ENCODE measurements around the gene PRCC. TPM values are rescaled to one million over a fixed set of nuclear protein-coding genes. Genes with fewer than 3 reads are reported as not detected.

PRCC gene
- total and polyA plus RNA-seq, 5 donors from 2014 or later = 35.5 to 67.8 (median 36.8) TPM

- H3K27me3 Mint-ChIP-seq = no peaks in the 10 kb centered on the region
- peak within 1 kb of the TSS; percentile 96 for H3K4me3 ChIP-seq (ENCODE audit: low read depth, low read length)
- H3K4me3 Mint-ChIP-seq = peak within 1 kb of the TSS in 1 of 4 donors; percentile 66
- no peaks in the 10 kb centered on the region for H3K9me3 Mint-ChIP-seq
- peak within 1 kb of the TSS; percentile 99 for H3K27ac ChIP-seq (ENCODE audit: insufficient read depth, low read length, poor library complexity, severe bottlenecking)
- peak; percentile 94 for ATAC-seq (ENCODE audit: low read depth in 2 of 2)
- peaks cover 12% of the 10 kb centered on the region for H3K36me3 Mint-ChIP-seq
- no peaks in the 10 kb centered on the region for H3K9me3 ChIP-seq (ENCODE audit: control insufficient read depth in 2 of 2, low read length in 2 of 2)
- H3K27me3 ChIP-seq (ENCODE audit: control insufficient read depth, insufficient read depth, low read length) = no peaks in the 10 kb centered on the region
- H3K4me1 Mint-ChIP-seq = peaks cover under 1 to 25% (median 17%) of the 10 kb centered on the region in 4 donors
- peak; percentile 95 to 99 (median 96) for DNase-seq
- peaks cover 15% of the 10 kb centered on the region for H3K36me3 ChIP-seq (ENCODE audit: control insufficient read depth, insufficient read depth, low read length)
- peaks cover 48% of the 10 kb centered on the region for H3K4me1 ChIP-seq (ENCODE audit: control insufficient read depth, insufficient read depth, low read length, poor library complexity, severe bottlenecking)
- peak within 1 kb of the TSS in 2 of 3 donors; percentile 86 to 96 for H3K27ac Mint-ChIP-seq
Measured at GRCh38 chr1:156728599-156729462, 38.5 kb upstream of the PRCC start, which contains the start of gene ISG20L2. TSS of gene ISG20L2 (minus strand) at chr1:156728766. CDS start at chr1:156727652, 1,114 bp downstream.

- Mint-ChIP-seq H3K27ac (no peak overlapping the region), H3K9me3 (no peaks in the 10 kb centered on the region), H3K4me3 (no peak overlapping the region), H3K36me3 (peaks cover 16% of the 10 kb centered on the region), H3K4me1 (peaks cover 0 to 21% (median 11%) of the 10 kb centered on the region in 4 donors), H3K27me3 (no peaks in the 10 kb centered on the region)
- DNase-seq = no peak
- Histone ChIP-seq H3K36me3 (ENCODE audit: control insufficient read depth, insufficient read depth, low read length) (peaks cover 4% of the 10 kb centered on the region), H3K4me1 (ENCODE audit: control insufficient read depth, insufficient read depth, low read length, poor library complexity, severe bottlenecking) (peaks cover 1% of the 10 kb centered on the region), H3K4me3 (ENCODE audit: low read depth, low read length) (no peak overlapping the region), H3K27ac (ENCODE audit: insufficient read depth, low read length, poor library complexity, severe bottlenecking) (no peak overlapping the region), H3K9me3 (ENCODE audit: control insufficient read depth in 2 of 2, low read length in 2 of 2) (no peaks in the 10 kb centered on the region), H3K27me3 (ENCODE audit: control insufficient read depth, insufficient read depth, low read length) (no peaks in the 10 kb centered on the region)
- no peak for ATAC-seq (ENCODE audit: low read depth in 2 of 2)
Measured at GRCh38 chr1:156733989-156734584, 33.2 kb upstream of the PRCC start.

DNA sequence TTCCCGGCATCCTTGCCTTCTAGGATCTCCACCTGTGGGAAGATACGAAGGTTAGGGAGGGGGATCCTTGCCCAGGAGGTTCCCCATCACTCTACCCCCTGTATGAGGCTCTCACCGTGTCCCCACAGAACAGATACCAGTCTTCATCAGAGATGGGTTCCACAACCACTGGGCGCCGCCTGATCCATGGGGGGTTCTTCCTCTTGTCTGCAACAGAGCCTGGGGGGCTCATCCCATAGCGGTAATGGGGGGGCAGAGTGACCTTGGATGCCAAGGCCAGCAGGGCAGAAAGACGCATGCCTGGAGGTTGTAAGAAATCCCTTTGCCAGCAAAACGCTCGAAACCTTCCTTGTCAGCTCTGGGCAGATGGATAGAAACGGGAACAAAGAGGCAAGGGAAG, 28.9 kb upstream of the PRCC start:
- peaks cover 27% of the 10 kb centered on the region for H3K36me3 Mint-ChIP-seq
- H3K4me3 Mint-ChIP-seq = peak overlapping the region in 2 of 4 donors; percentile 66 to 80
- Histone ChIP-seq H3K4me3 (ENCODE audit: low read depth, low read length) (no peak overlapping the region), H3K36me3 (ENCODE audit: control insufficient read depth, insufficient read depth, low read length) (peaks cover 10% of the 10 kb centered on the region), H3K27me3 (ENCODE audit: control insufficient read depth, insufficient read depth, low read length) (no peaks in the 10 kb centered on the region), H3K27ac (ENCODE audit: insufficient read depth, low read length, poor library complexity, severe bottlenecking) (no peak overlapping the region), H3K4me1 (ENCODE audit: control insufficient read depth, insufficient read depth, low read length, poor library complexity, severe bottlenecking) (peaks cover 17% of the 10 kb centered on the region), H3K9me3 (ENCODE audit: control insufficient read depth in 2 of 2, low read length in 2 of 2) (no peaks in the 10 kb centered on the region)
- peak overlapping the region in 2 of 3 donors; percentile 31 to 68 for H3K27ac Mint-ChIP-seq
- peaks cover 3 to 36% (median 21%) of the 10 kb centered on the region in 4 donors for H3K4me1 Mint-ChIP-seq
- peaks cover 0 to 2% (median 0%) of the 10 kb centered on the region in 7 donors for H3K9me3 Mint-ChIP-seq
- ATAC-seq (ENCODE audit: low read depth in 2 of 2) (no peak), DNase-seq (no peak)
- no peaks in the 10 kb centered on the region for H3K27me3 Mint-ChIP-seq

- H3K9me3 Mint-ChIP-seq = peaks cover 0 to 2% (median 0%) of the 10 kb centered on the region in 7 donors
- H3K4me3 Mint-ChIP-seq = peak overlapping the region; percentile 6 to 80 (median 36)
- H3K4me3 ChIP-seq (ENCODE audit: low read depth, low read length) = no peak overlapping the region
- peaks cover 27% of the 10 kb centered on the region for H3K36me3 Mint-ChIP-seq
- peaks cover 17% of the 10 kb centered on the region for H3K4me1 ChIP-seq (ENCODE audit: control insufficient read depth, insufficient read depth, low read length, poor library complexity, severe bottlenecking)
- H3K4me1 Mint-ChIP-seq = peaks cover 3 to 36% (median 22%) of the 10 kb centered on the region in 4 donors
- peak overlapping the region; percentile 5 for H3K27ac ChIP-seq (ENCODE audit: insufficient read depth, low read length, poor library complexity, severe bottlenecking)
- H3K27me3 ChIP-seq (ENCODE audit: control insufficient read depth, insufficient read depth, low read length) = no peaks in the 10 kb centered on the region
- peak overlapping the region in 1 of 3 donors; percentile 1 for H3K27ac Mint-ChIP-seq
- DNase-seq = no peak
- no peaks in the 10 kb centered on the region for H3K9me3 ChIP-seq (ENCODE audit: control insufficient read depth in 2 of 2, low read length in 2 of 2)
- H3K36me3 ChIP-seq (ENCODE audit: control insufficient read depth, insufficient read depth, low read length) = peaks cover 14% of the 10 kb centered on the region
- H3K27me3 Mint-ChIP-seq = no peaks in the 10 kb centered on the region
- ATAC-seq (ENCODE audit: low read depth in 2 of 2) = no peak
Measured at GRCh38 chr1:156738916-156739315, 28.4 kb upstream of the PRCC start.

- peaks cover 25% of the 10 kb centered on the region for H3K36me3 ChIP-seq (ENCODE audit: control insufficient read depth, insufficient read depth, low read length)
- no peaks in the 10 kb centered on the region for H3K9me3 ChIP-seq (ENCODE audit: control insufficient read depth in 2 of 2, low read length in 2 of 2)
- H3K27me3 ChIP-seq (ENCODE audit: control insufficient read depth, insufficient read depth, low read length) = no peaks in the 10 kb centered on the region
- H3K4me3 ChIP-seq (ENCODE audit: low read depth, low read length) = peak overlapping the region; percentile 80
- ATAC-seq (ENCODE audit: low read depth in 2 of 2) (no peak), DNase-seq (peak in 1 of 3 donors; percentile 39)
- peak overlapping the region; percentile 91 for H3K27ac ChIP-seq (ENCODE audit: insufficient read depth, low read length, poor library complexity, severe bottlenecking)
- Mint-ChIP-seq H3K27ac (peak overlapping the region; percentile 92 to 98 (median 93)), H3K4me1 (peaks cover 3 to 44% (median 25%) of the 10 kb centered on the region in 4 donors), H3K36me3 (peaks cover 30% of the 10 kb centered on the region), H3K4me3 (peak overlapping the region; percentile 90 to 97 (median 94)), H3K9me3 (peaks cover 0 to 2% (median 0%) of the 10 kb centered on the region in 7 donors), H3K27me3 (no peaks in the 10 kb centered on the region)
- peaks cover 17% of the 10 kb centered on the region for H3K4me1 ChIP-seq (ENCODE audit: control insufficient read depth, insufficient read depth, low read length, poor library complexity, severe bottlenecking)
Measured at GRCh38 chr1:156740237-156740740, 27.0 kb upstream of the PRCC start.

GRCh38 chr1:156740741-156741480, 26.4 kb upstream of the PRCC start, which contains the start of gene MRPL24:
TSS of gene MRPL24 (minus strand) at chr1:156741088. CDS start at chr1:156738704, 2,384 bp downstream.
- H3K4me3 Mint-ChIP-seq = peak within 1 kb of the TSS; percentile 90 to 97 (median 94)
- Histone ChIP-seq H3K4me1 (ENCODE audit: control insufficient read depth, insufficient read depth, low read length, poor library complexity, severe bottlenecking) (peaks cover 20% of the 10 kb centered on the region), H3K27ac (ENCODE audit: insufficient read depth, low read length, poor library complexity, severe bottlenecking) (peak within 1 kb of the TSS; percentile 91), H3K36me3 (ENCODE audit: control insufficient read depth, insufficient read depth, low read length) (peaks cover 28% of the 10 kb centered on the region), H3K9me3 (ENCODE audit: control insufficient read depth in 2 of 2, low read length in 2 of 2) (no peaks in the 10 kb centered on the region), H3K27me3 (ENCODE audit: control insufficient read depth, insufficient read depth, low read length) (no peaks in the 10 kb centered on the region), H3K4me3 (ENCODE audit: low read depth, low read length) (peak within 1 kb of the TSS; percentile 80)
- ATAC-seq (ENCODE audit: low read depth in 2 of 2) = peak; percentile 92 to 94
- peaks cover 3 to 50% (median 31%) of the 10 kb centered on the region in 4 donors for H3K4me1 Mint-ChIP-seq
- DNase-seq = peak; percentile 96 to 99 (median 99)
- no peaks in the 10 kb centered on the region for H3K27me3 Mint-ChIP-seq
- peaks cover 36% of the 10 kb centered on the region for H3K36me3 Mint-ChIP-seq
- H3K9me3 Mint-ChIP-seq = peaks cover 0 to 2% (median 0%) of the 10 kb centered on the region in 7 donors
- H3K27ac Mint-ChIP-seq = peak within 1 kb of the TSS; percentile 92 to 99 (median 98)

DNA sequence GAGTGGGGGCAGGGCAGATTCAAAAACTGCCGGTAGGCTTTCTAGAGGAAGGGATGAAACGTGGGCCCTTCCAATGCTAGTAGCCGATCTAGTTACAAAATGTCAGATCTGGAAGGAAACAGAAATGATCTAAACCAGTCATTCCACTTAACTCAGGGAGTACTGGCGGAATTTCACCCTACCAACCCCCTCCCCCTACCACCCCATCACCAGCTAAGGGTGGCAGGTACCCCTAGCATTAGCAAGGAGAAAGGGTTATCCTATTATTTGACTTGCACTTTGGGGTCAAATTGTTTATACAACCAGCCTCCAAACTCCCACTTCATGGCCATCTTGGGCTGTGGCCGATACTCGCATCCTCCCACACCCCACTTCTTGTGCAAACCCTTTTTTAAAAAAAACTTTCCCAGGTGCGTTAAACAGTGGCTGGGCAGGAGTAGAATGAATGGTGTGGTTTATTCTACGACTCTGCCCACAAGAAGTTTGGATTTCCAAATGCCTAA, 25.8 kb upstream of the PRCC start:
- H3K4me1 ChIP-seq (ENCODE audit: control insufficient read depth, insufficient read depth, low read length, poor library complexity, severe bottlenecking) = peaks cover 26% of the 10 kb centered on the region
- DNase-seq (no peak), ATAC-seq (ENCODE audit: low read depth in 2 of 2) (no peak)
- peak overlapping the region; percentile 60 for H3K4me3 ChIP-seq (ENCODE audit: low read depth, low read length)
- H3K27me3 Mint-ChIP-seq = no peaks in the 10 kb centered on the region
- H3K4me1 Mint-ChIP-seq = peaks cover 3 to 55% (median 36%) of the 10 kb centered on the region in 4 donors
- H3K9me3 ChIP-seq (ENCODE audit: control insufficient read depth in 2 of 2, low read length in 2 of 2) = no peaks in the 10 kb centered on the region
- peaks cover 0 to 2% (median 0%) of the 10 kb centered on the region in 7 donors for H3K9me3 Mint-ChIP-seq
- peak overlapping the region; percentile 92 to 99 (median 98) for H3K27ac Mint-ChIP-seq
- peak overlapping the region; percentile 91 for H3K27ac ChIP-seq (ENCODE audit: insufficient read depth, low read length, poor library complexity, severe bottlenecking)
- H3K4me3 Mint-ChIP-seq = peak overlapping the region; percentile 90 to 97 (median 94)
- peaks cover 38% of the 10 kb centered on the region for H3K36me3 Mint-ChIP-seq
- no peaks in the 10 kb centered on the region for H3K27me3 ChIP-seq (ENCODE audit: control insufficient read depth, insufficient read depth, low read length)
- H3K36me3 ChIP-seq (ENCODE audit: control insufficient read depth, insufficient read depth, low read length) = peaks cover 28% of the 10 kb centered on the region
